Endothelial cell of umbilical vein (primary cell): ENCODE measurements around the gene MIOS. TPM values are rescaled to one million over a fixed set of nuclear protein-coding genes. Genes with fewer than 3 reads are reported as not detected.

ENCODE experiments used
- BruUV-seq: library from RNA; stranded (reverse); fragments of 400-500 nt; replicated peaks from 2 replicates; lab custom pipeline; 2021; lab: Mats Ljungman, UMichigan
- CTCF ChIA-PET: fragments of 300-600, 350-600 bp; sonication (Branson Sonifier 250); formaldehyde crosslinking; loops from one replicate; lab custom pipeline; 2021; ENCODE audit warnings: antibody characterized with exemption, inconsistent platforms; lab: Charles Lee
- POLR2A ChIA-PET: fragments of 300-600, 350-600 bp; sonication (Branson Sonifier 250); formaldehyde crosslinking; loops from one replicate; lab custom pipeline; 2021; ENCODE audit warnings: antibody characterized with exemption, inconsistent platforms; lab: Charles Lee
- DNase-seq: peaks from one replicate; pipeline ENCODE4 v3.0.0-alpha.2; 2011; ENCODE audit warnings: low read depth, low spot score
- FAIRE-seq: peaks from 2 replicates; lab custom pipeline; 2011; peaks lifted over from hg19 to GRCh38; lab: Jason Lieb, UNC
- H2AFZ ChIP-seq: 2 replicates; pipeline ENCODE4 v1.6.0; 2012; ENCODE audit warnings: low read depth, low read length, control low read depth, inconsistent platforms
- H3K27ac ChIP-seq: 2 replicates; pipeline ENCODE4 v1.5.1; 2011; ENCODE audit warnings: low read depth, mild to moderate bottlenecking, control low read depth, low read length, moderate library complexity; ENCODE audit not compliant: insufficient read depth
- H3K27me3 ChIP-seq, 2 experiments: 2 replicates each; pipeline versions ENCODE4 v1.6.0 to v1.6.1; 2011; ENCODE audit warnings: low read length in 2 of 2, mixed read lengths in 1 of 2; ENCODE audit not compliant: control insufficient read depth in 2 of 2, insufficient read depth in 2 of 2
- H3K36me3 ChIP-seq, 2 experiments: 2 replicates in 1 of 2; 3 replicates in 1 of 2; pipeline ENCODE4 v1.5.1; 2011; ENCODE audit warnings: low read length in 2 of 2, mild to moderate bottlenecking in 1 of 2, moderate library complexity in 1 of 2; ENCODE audit not compliant: control insufficient read depth in 2 of 2, insufficient read depth in 2 of 2; ENCODE audit errors: extremely low read depth in 1 of 2
- H3K4me1 ChIP-seq: 3 replicates; pipeline ENCODE4 v1.5.1; 2011; ENCODE audit warnings: mild to moderate bottlenecking, low read length; ENCODE audit not compliant: control insufficient read depth, insufficient read depth; ENCODE audit errors: extremely low read depth
- H3K4me2 ChIP-seq: 2 replicates; pipeline ENCODE4 v1.6.1; 2011; ENCODE audit warnings: low read length, control low read depth, mixed read lengths; ENCODE audit not compliant: insufficient read depth
- H3K4me3 ChIP-seq, 3 experiments: fragments of 200-600 bp in 1 of 3; sonication (generic), shearing (Covaris generic) in 1 of 3; replicated peaks in 1 of 3; 2 replicates each; pipeline ENCODE4 v1.5.1; 2011 to 2016; ENCODE audit warnings: control low read depth in 3 of 3, low read length in 3 of 3, mild to moderate bottlenecking in 2 of 3, inconsistent platforms in 1 of 3, low read depth in 1 of 3, moderate library complexity in 1 of 3; ENCODE audit not compliant: insufficient read depth in 1 of 3
- H3K79me2 ChIP-seq: 2 replicates; pipeline ENCODE4 v1.6.0; 2012; ENCODE audit warnings: low read length, inconsistent platforms; ENCODE audit not compliant: control insufficient read depth, insufficient read depth
- H3K9ac ChIP-seq: replicated peaks from 2 replicates; pipeline ENCODE3; 2011; ENCODE audit warnings: low read length, control low read depth; ENCODE audit not compliant: insufficient read depth; ENCODE audit errors: extremely low read depth
- H3K9me1 ChIP-seq: replicated peaks from 3 replicates; pipeline ENCODE4 v1.6.0; 2011; ENCODE audit warnings: mild to moderate bottlenecking, low read length; ENCODE audit not compliant: control insufficient read depth, insufficient read depth; ENCODE audit errors: extremely low read depth
- H3K9me3 ChIP-seq: replicated peaks from 2 replicates; pipeline ENCODE4 v1.5.1; 2012; ENCODE audit warnings: low read length, inconsistent platforms; ENCODE audit not compliant: control insufficient read depth, insufficient read depth
- H4K20me1 ChIP-seq: replicated peaks from 2 replicates; pipeline ENCODE3; 2011; ENCODE audit warnings: mild to moderate bottlenecking, low read length; ENCODE audit not compliant: control insufficient read depth, insufficient read depth; ENCODE audit errors: extremely low read depth
- CTCF ChIP-seq, 2 donors: IDR thresholded peaks; 1 replicate in 1 of 2; 2 replicates in 1 of 2; pipeline ENCODE4 v1.5.1; 2011; ENCODE audit warnings: low read length in 2 of 2, mild to moderate bottlenecking in 2 of 2, moderate library complexity in 2 of 2, control low read depth in 1 of 2, inconsistent platforms in 1 of 2, low read depth in 1 of 2; ENCODE audit not compliant: insufficient read depth in 1 of 2; ENCODE audit errors: extremely low read depth in 1 of 2
- EZH2 ChIP-seq: IDR thresholded peaks from 2 replicates; pipeline ENCODE4 v1.6.1; 2012; ENCODE audit warnings: borderline replicate concordance, low read depth, mild to moderate bottlenecking, moderate library complexity, low read length, inconsistent platforms; ENCODE audit not compliant: severe bottlenecking
- FOS ChIP-seq: IDR thresholded peaks from 2 replicates; pipeline ENCODE4 v1.6.1; 2011; ENCODE audit warnings: mild to moderate bottlenecking, low read length, moderate library complexity, borderline replicate concordance; ENCODE audit not compliant: insufficient read depth
- GATA2 ChIP-seq: IDR thresholded peaks from 2 replicates; pipeline ENCODE4 v1.7.0; 2011; ENCODE audit warnings: low read depth, mild to moderate bottlenecking, moderate library complexity, mixed read lengths, low read length; ENCODE audit not compliant: insufficient read length, insufficient read depth
- JUN ChIP-seq: IDR thresholded peaks from 2 replicates; pipeline ENCODE4 v1.6.1; 2011; ENCODE audit warnings: borderline replicate concordance, low read depth; ENCODE audit not compliant: insufficient read length, insufficient read depth
- POLR2A ChIP-seq: IDR thresholded peaks from 2 replicates; pipeline ENCODE4 v1.6.1; 2012; ENCODE audit warnings: low read depth, mild to moderate bottlenecking, control low read depth, low read length
- POLR2AphosphoS5 ChIP-seq: IDR thresholded peaks from 2 replicates; pipeline ENCODE4 v1.6.1; 2012; ENCODE audit warnings: low read depth, mild to moderate bottlenecking, control low read depth, low read length, moderate library complexity; ENCODE audit not compliant: insufficient read depth
- dilution Hi-C: fragments of 300-500 bp; cut with MboI; formaldehyde crosslinking; loops from one replicate; pipeline ENCODE4 v1.15.0; 2019; ENCODE audit warnings: low sequenced_read_pairs; ENCODE audit not compliant: extremely low pct_ligation_motif_present
- intact Hi-C: fragments of 100-400 bp; cut with micrococcal nuclease; formaldehyde crosslinking; loops from one replicate; pipeline ENCODE4 v1.10.0; 2022
- polyA plus RNA-seq, 4 experiments: library from polyadenylated mRNA; depleted of rRNA in 3 of 4; stranded (reverse) in 3 of 4; unstranded in 1 of 4; fragments of >200 nt; gene quantifications; 2 replicates each; pipeline versions ENCODE4 v1.2.1 to v1.2.3, GENCODE V29; 2011 to 2012; ENCODE audit warnings: missing spikeins in 1 of 4
- total RNA-seq: library from RNA; stranded (reverse); gene quantifications from 2 replicates; pipeline ENCODE4 v1.2.3, GENCODE V29; 2021
- TF ChIP-seq, protein P1 (sequence below): IDR thresholded peaks from 2 replicates; pipeline ENCODE4 v1.6.1; 2011; ENCODE audit not compliant: insufficient read depth, insufficient read length

The MIOS gene
- total and polyA plus RNA-seq, 2 donors (not counting 3 experiments of a cell fraction or from before 2014, with no cell fraction given): 8.5 to 16.8 TPM

GRCh38 chr7:7527047-7527446 lies 39.6 kb upstream of the MIOS start:
- intact Hi-C loops: no loop called here
- Histone ChIP-seq H3K4me2 (no peak overlapping the region), H3K9me3 (no peaks in the 10 kb centered on the region), H3K4me3 (no peak overlapping the region), H2AFZ (no peak overlapping the region), H3K9me1 (no peaks in the 10 kb centered on the region), H3K36me3 (no peaks in the 10 kb centered on the region), H3K27me3 (peaks cover 0 to 6% of the 10 kb centered on the region in 2 experiments), H3K27ac (no peak overlapping the region), H4K20me1 (no peaks in the 10 kb centered on the region), H3K79me2 (no peaks in the 10 kb centered on the region), H3K9ac (no peak overlapping the region), H3K4me1 (no peaks in the 10 kb centered on the region)
- no peak for DNase-seq
- CTCF ChIA-PET: no interaction called here
- POLR2A ChIA-PET: no interaction called here
- BruUV-seq: no TSS peak
- no peak for TF ChIP-seq EZH2
- TF ChIP-seq JUN: no peak
- TF ChIP-seq, protein P1, sequence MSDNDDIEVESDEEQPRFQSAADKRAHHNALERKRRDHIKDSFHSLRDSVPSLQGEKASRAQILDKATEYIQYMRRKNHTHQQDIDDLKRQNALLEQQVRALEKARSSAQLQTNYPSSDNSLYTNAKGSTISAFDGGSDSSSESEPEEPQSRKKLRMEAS: no peak
- no peak for TF ChIP-seq CTCF (IDR thresholded peaks at IDR 0.05; ENCODE audit: extremely low read depth in 1 of 2, insufficient read depth in 1 of 2, low read depth in 1 of 2, low read length in 2 of 2)
- no peak for TF ChIP-seq GATA2
- no peak for TF ChIP-seq POLR2A
- no peak for TF ChIP-seq POLR2AphosphoS5
- no peak for TF ChIP-seq FOS
- no peak for FAIRE-seq
- dilution Hi-C loops: no loop called here
